Sigmoid colon (tissue), 7 donors: ENCODE measurements around the gene TSPAN3. TPM values are rescaled to one million over a fixed set of nuclear protein-coding genes. Genes with fewer than 3 reads are reported as not detected.

ENCODE experiments used
- DNase-seq: peaks from one replicate; pipeline ENCODE4 v3.0.0-alpha.2; 2019
- H3K27ac ChIP-seq, 4 donors: fragments of 200-600 bp; sonication (generic); one replicate each; pipeline ENCODE4 v1.5.1; 2016 to 2019; ENCODE audit warnings: mild to moderate bottlenecking in 1 of 4
- H3K27me3 ChIP-seq, 3 donors: fragments of 200-600 bp; sonication (generic); one replicate each; pipeline ENCODE4 v1.5.1; 2019; ENCODE audit warnings: mild to moderate bottlenecking in 1 of 3
- H3K36me3 ChIP-seq, 4 donors: fragments of 200-600 bp; sonication (generic); one replicate each; pipeline ENCODE4 v1.5.1; 2016 to 2019
- H3K4me1 ChIP-seq, 4 donors: fragments of 200-600 bp; sonication (generic); one replicate each; pipeline ENCODE4 v1.5.1; 2017 to 2019
- H3K4me3 ChIP-seq, 4 donors: fragments of 200-600 bp; sonication (generic); one replicate each; pipeline ENCODE4 v1.5.1; 2017 to 2019; ENCODE audit warnings: mild to moderate bottlenecking in 2 of 4, moderate library complexity in 1 of 4
- H3K9me3 ChIP-seq, 4 donors: fragments of 200-600 bp in 3 of 4; sonication (generic) in 3 of 4; one replicate each; pipeline versions ENCODE4 v1.5.1 to v1.6.1; 2013 to 2019
- CTCF ChIP-seq, 4 experiments: fragments of 450-650 bp in 3 of 4; fragments of 200-600 bp in 1 of 4; IDR thresholded peaks; one replicate each; pipeline ENCODE4 v1.5.1; 2016 to 2019; ENCODE audit warnings: antibody characterized with exemption in 4 of 4, mild to moderate bottlenecking in 3 of 4, moderate library complexity in 2 of 4
- EP300 ChIP-seq, 4 donors: sonication (generic); formaldehyde crosslinking; IDR thresholded peaks; one replicate each; pipeline ENCODE4 v1.6.1; 2017; ENCODE audit warnings: antibody characterized with exemption in 4 of 4
- POLR2A ChIP-seq, 2 donors: fragments of 450-650 bp; IDR thresholded peaks; one replicate each; pipeline ENCODE4 v1.6.1; 2016; ENCODE audit warnings: antibody characterized with exemption in 2 of 2, mild to moderate bottlenecking in 2 of 2, moderate library complexity in 2 of 2
- POLR2AphosphoS5 ChIP-seq, 4 donors: sonication (generic); formaldehyde crosslinking; IDR thresholded peaks; one replicate each; pipeline ENCODE4 v1.6.1; 2017; ENCODE audit warnings: antibody characterized with exemption in 4 of 4
- WGBS, 2 donors: extraction: QIAGEN DNeasy Blood & Tissue Kit; methylation state at CpG; one replicate each; pipeline ENCODE4 v1.1.7; 2013; 5-methylcytosine and 5-hydroxymethylcytosine counted together
- intact Hi-C: fragments of 100-400 bp; cut with DNase I; formaldehyde crosslinking; loops from one replicate; pipeline ENCODE4 v1.15.1; 2023
- polyA plus RNA-seq, 3 donors: library from polyadenylated mRNA; stranded (reverse); fragments of 200-250 nt; gene quantifications; one replicate each; pipeline ENCODE4 v1.2.3, GENCODE V29; 2013
- total RNA-seq, 4 donors: library from RNA; depleted of rRNA; stranded (reverse); fragments of >200 nt; gene quantifications; one replicate each; pipeline ENCODE4 v1.1.0, GENCODE V29; 2016
- donor health status: healthy with polysubstance abuse.
- donor health status: Bipolar disorder and iron deficiency.
- donor health status: healthy.

Gene TSPAN3
- total and polyA plus RNA-seq, 7 donors = 129 to 402 (median 166) TPM

DNA sequence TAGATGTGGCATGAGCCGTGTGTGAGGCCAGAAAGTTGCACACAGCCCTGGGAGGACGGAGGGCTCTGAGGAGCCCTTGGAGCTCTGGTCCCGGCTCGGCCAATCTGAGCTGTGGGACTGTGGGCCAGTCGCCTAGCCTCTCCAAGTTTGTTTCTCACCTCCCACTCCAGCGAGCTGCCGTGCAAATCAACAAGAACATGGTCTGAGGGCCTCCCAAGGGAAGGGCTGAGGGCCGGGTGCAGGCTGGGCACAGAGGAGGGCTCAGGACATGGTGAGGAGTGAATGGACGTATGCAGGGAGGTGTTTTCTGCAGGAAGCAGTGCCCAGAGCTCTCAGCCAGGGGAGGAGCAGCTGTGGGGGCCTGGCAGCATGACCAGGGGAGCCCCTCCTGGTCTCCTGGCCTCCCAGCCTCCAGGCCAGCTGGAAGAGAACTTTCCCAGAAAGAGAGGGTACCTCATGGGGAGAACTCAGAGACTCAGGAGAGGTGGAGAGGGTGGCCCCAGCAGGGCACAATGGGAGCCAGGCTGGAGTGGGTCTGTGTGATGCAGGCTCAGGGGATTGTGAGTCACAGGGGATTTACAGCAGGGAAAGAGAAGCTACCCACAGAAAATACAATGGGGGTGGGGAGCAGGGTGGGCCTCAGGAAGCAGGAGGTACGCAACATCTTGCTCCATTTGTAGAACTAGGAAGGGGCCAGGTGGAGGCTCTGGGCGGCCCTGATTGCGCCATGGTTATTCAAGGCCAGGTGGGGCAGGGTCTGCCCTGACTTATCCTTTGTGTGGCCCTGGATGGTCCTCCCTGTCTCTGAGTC, 51.2 kb downstream of the TSPAN3 start:
- no peaks in the 10 kb centered on the region for H3K27me3 ChIP-seq
- TF ChIP-seq POLR2AphosphoS5 (IDR thresholded peaks at IDR 0.05) (no peak), EP300 (IDR thresholded peaks at IDR 0.05) (no peak), POLR2A (IDR thresholded peaks at IDR 0.05) (no peak), CTCF (IDR thresholded peaks at IDR 0.05) (no peak)
- no peaks in the 10 kb centered on the region for H3K9me3 ChIP-seq
- no peak for DNase-seq
- no peaks in the 10 kb centered on the region for H3K36me3 ChIP-seq
- no peak overlapping the region for H3K4me3 ChIP-seq
- intact Hi-C loops = no loop called here
- no peak overlapping the region for H3K27ac ChIP-seq
- H3K4me1 ChIP-seq = peaks cover 0 to 4% (median 0%) of the 10 kb centered on the region in 4 donors
- 81 to 83% methylated on average over 12 of the region's 12 CpGs for WGBS, 2 donors

DNA sequence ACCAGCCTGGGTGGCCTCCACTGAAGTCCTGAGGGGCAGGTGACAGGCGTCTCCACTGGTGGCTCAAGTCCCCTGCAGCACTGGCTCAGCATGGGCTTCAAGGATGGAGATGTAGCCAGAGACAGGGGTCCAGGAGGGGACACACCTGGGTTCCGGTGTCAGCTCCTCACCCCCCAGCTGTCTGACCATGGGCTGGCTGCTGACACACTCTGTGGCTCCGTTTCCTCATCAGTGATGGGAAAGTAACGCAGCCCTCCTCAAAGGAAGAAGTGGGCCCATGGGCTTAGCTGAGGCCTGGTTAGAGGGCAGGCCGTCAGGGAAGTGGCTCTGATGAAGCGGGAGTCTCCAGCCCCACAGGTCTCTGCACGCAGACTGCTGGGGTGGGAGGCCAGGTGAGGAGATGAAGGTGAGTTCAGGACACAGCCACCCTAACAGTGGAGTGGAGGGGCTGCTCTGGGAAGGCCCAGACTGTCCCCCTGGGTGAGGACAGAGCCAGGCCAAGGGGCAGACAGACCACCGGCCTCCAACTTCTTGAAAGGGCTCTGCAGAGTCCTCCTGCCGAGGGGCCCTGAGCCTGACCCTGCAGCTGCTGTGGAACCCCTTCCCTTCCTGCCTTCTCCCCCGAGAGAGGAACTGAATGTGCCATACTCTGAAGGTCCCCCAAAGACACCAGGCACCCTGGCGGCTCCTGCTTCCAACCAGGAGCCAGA, 52.0 kb downstream of the TSPAN3 start:
- TF ChIP-seq CTCF (IDR thresholded peaks at IDR 0.05) = no peak
- TF ChIP-seq POLR2A (IDR thresholded peaks at IDR 0.05) = no peak
- no peak for TF ChIP-seq EP300 (IDR thresholded peaks at IDR 0.05)
- no peak for TF ChIP-seq POLR2AphosphoS5 (IDR thresholded peaks at IDR 0.05)
- WGBS, 2 donors = 84 to 89% methylated on average over 11 of the region's 11 CpGs
- intact Hi-C loops = no loop called here

DNA sequence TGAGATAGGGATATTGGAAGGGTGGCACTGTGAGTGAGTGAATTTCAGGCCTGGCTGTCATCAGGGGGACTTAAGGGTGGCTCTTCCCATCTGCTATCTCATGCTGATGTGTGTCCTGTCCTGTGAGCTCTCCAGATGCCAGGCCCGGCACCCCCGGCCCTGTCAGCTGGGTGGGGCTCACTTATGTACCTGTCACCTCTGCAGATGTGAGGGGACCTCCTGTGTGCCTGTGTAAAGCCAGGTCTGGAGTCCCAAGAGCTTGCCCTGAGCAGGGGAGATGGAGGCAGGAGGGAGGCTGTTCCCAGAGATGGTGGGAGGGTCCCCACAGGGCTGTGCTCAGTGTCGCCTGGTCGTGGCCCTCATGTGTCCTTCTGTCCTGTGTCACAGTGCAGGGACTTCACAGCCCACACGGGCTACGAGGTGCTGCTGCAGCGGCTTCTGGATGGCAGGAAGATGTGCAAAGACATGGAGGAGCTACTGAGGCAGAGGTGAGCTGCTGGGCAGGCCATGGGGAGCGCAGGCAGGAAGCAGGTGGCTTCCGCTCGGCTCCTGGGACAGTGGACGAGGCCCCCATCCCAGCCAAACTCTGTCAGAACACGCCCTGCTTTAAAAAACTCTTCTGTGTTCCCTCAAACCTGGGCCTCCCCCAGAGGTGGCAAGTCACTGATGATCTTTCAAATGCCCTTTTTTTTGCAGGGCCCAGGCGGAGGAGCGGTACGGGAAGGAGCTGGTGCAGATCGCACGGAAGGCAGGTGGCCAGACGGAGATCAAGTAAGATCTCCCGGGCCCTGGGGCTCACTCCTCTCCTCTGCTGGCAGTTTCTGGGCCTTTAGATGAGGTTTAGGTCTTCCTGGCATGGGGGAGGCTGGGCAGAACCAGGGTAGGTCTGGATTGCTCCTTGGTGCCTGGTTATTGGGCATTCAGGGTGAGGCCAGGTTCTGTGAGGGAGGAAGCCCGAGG, 52.9 kb downstream of the TSPAN3 start:
- H3K4me1 ChIP-seq = no peaks in the 10 kb centered on the region
- H3K36me3 ChIP-seq = no peaks in the 10 kb centered on the region
- TF ChIP-seq CTCF (IDR thresholded peaks at IDR 0.05) = no peak
- TF ChIP-seq POLR2A (IDR thresholded peaks at IDR 0.05) = no peak
- TF ChIP-seq POLR2AphosphoS5 (IDR thresholded peaks at IDR 0.05) = no peak
- no peak for TF ChIP-seq EP300 (IDR thresholded peaks at IDR 0.05)
- no peak overlapping the region for H3K27ac ChIP-seq
- DNase-seq = no peak
- no peaks in the 10 kb centered on the region for H3K27me3 ChIP-seq
- intact Hi-C loops = no loop called here
- H3K9me3 ChIP-seq = no peaks in the 10 kb centered on the region
- WGBS, 2 donors = 92% methylated on average over 20 of the region's 20 CpGs
- H3K4me3 ChIP-seq = no peak overlapping the region

More for the DNA sequence above, 52.0 kb downstream of the TSPAN3 start:
- DNase-seq = no peak
- no peaks in the 10 kb centered on the region for H3K9me3 ChIP-seq
- no peak overlapping the region for H3K27ac ChIP-seq
- H3K4me1 ChIP-seq = peaks cover 0 to under 1% (median 0%) of the 10 kb centered on the region in 4 donors
- H3K36me3 ChIP-seq = no peaks in the 10 kb centered on the region
- H3K27me3 ChIP-seq = no peaks in the 10 kb centered on the region
- H3K4me3 ChIP-seq = no peak overlapping the region

GRCh38 chr15:77017091-77017660, 53.7 kb downstream of the TSPAN3 start:
- Histone ChIP-seq H3K9me3 (no peaks in the 10 kb centered on the region), H3K27ac (no peak overlapping the region), H3K36me3 (no peaks in the 10 kb centered on the region), H3K27me3 (no peaks in the 10 kb centered on the region), H3K4me1 (no peaks in the 10 kb centered on the region), H3K4me3 (no peak overlapping the region)
- WGBS, 2 donors = 80 to 91% methylated on average over 7 of the region's 7 CpGs
- intact Hi-C loops = no loop called here
- DNase-seq = no peak
- TF ChIP-seq POLR2A (IDR thresholded peaks at IDR 0.05) = no peak
- no peak for TF ChIP-seq CTCF (IDR thresholded peaks at IDR 0.05)
- no peak for TF ChIP-seq POLR2AphosphoS5 (IDR thresholded peaks at IDR 0.05)
